ES-I3 (cell line): ENCODE data around the gene DMD.

Experiments used
- H3K36me3 ChIP-seq: 2 replicates; pipeline ENCODE4 v1.6.1; 2013; ENCODE audit warnings: mild to moderate bottlenecking, low read length, control low read depth, moderate library complexity; ENCODE audit not compliant: insufficient read depth
- H3K4me1 ChIP-seq: 2 replicates; pipeline ENCODE4 v1.6.1; 2013; ENCODE audit warnings: mild to moderate bottlenecking, control low read depth, low read length; ENCODE audit not compliant: insufficient read depth
- H3K9ac ChIP-seq: 2 replicates; pipeline ENCODE4 v1.6.1; 2013; ENCODE audit warnings: low read depth, mild to moderate bottlenecking, low read length, moderate library complexity
- H3K9me3 ChIP-seq: 2 replicates; pipeline ENCODE4 v1.6.1; 2013; ENCODE audit warnings: mild to moderate bottlenecking, low read length, moderate library complexity; ENCODE audit not compliant: control insufficient read depth, insufficient read depth

DMD gene

DNA sequence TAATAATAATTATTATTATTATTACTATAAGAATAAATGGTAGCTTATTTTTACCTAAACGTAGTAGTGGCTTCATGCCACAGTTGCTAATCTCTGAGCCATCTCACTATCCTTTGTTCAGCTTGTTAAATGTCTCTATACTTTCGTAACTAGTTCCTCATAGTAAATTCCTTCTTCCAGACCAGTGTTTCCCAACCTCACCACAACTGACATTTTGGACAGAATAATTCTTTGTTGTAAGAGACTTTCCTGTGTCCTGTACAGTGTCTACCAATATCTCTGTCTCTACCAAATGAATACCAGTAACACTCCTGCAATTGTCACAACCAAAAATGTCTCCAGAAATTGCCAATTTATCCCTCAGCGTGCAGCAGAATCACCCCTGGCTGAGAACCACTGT, 1040.9 kb downstream of the DMD start:
- Histone ChIP-seq H3K9ac (no peak overlapping the region), H3K36me3 (no peaks in the 10 kb centered on the region), H3K9me3 (no peaks in the 10 kb centered on the region), H3K4me1 (no peaks in the 10 kb centered on the region)

DNA sequence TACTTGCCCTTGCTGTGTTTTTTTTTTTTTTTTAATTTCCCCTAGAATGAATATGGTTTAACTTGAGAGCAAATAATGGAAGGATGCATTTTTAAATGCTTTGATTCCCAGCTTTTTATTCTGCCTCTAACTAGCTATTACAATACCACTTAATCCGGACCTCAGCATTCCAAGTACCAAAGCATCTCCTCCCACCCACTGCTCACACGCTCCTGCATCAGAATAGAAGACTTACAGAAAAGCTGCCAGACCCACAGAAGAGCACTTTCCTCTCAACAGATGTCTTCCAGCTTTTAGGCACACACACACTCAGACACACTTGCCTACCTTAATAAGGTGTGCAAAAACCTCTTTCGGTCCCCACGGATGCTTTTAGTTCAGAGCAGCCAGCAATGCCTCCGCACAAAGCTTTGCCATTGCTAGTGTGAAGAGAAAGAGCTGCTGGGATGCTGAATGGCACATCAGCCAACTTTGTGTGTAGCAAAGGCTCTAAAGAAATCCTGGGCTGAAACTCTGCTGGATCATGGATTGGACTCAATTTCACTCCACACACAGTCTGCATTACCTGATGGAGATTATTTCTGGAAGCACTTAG, 1056.2 kb downstream of the DMD start:
- no peak overlapping the region for H3K9ac ChIP-seq
- no peaks in the 10 kb centered on the region for H3K9me3 ChIP-seq
- no peaks in the 10 kb centered on the region for H3K36me3 ChIP-seq
- no peaks in the 10 kb centered on the region for H3K4me1 ChIP-seq

DNA sequence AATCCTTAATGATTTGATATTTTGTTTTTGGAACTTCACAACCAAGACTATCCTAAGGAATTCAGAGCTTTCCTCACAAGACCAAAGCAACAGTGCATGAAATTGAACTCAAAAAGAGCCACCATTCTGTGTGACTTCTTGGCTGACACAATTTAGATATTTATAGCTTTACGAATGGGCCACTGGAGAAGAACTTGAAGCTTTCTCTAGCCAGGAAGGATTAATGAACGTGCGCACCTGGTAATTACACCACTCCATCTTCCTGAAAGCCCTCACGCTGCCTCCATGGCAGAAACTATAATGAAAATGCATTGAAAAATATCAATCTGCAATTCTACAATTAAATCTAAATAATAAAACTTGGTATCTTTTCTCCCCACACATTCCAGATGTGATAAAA, 1057.8 kb downstream of the DMD start:
- Histone ChIP-seq H3K36me3 (no peaks in the 10 kb centered on the region), H3K4me1 (no peaks in the 10 kb centered on the region), H3K9ac (no peak overlapping the region), H3K9me3 (no peaks in the 10 kb centered on the region)

DNA sequence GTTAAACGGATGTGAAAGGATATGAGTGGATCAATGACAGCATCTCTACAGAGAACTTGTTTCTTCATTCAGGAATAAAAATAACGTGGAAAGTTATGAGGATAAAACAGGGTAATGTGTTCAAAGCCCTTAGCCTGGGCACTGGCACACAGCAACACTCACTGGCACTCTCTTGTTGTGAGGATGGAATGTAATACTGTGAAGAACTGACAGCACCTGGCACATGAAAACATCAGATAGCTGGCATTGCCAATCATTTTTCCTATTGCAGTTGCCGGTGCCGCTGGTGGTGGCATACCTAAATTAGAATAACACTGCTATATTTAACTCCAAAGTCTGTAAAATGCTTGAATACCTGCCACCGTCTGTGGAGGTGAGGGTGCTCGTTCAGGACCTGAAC, 1061.2 kb downstream of the DMD start:
- no peak overlapping the region for H3K9ac ChIP-seq
- no peaks in the 10 kb centered on the region for H3K4me1 ChIP-seq
- no peaks in the 10 kb centered on the region for H3K9me3 ChIP-seq
- H3K36me3 ChIP-seq, result no peaks in the 10 kb centered on the region

DNA sequence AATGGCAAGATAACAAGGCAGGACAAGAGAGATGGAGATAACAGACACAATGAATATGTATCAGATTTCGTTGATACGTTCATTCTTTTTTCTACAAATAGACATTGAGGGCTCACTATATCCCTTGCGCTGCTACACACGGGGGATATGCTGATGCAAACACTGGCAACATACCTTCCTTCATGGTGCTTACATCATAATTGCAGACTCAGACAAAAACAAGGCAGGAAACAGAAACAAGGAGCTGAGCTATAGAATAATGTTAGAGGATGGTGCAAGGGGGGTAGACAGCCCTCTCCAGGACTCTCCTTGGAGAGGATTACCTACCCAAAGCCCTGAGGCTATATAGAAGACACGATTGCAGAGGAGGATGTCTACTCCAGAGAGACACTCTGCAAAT, 1069.5 kb downstream of the DMD start:
- no peaks in the 10 kb centered on the region for H3K4me1 ChIP-seq
- H3K9ac ChIP-seq, result no peak overlapping the region
- no peaks in the 10 kb centered on the region for H3K9me3 ChIP-seq
- no peaks in the 10 kb centered on the region for H3K36me3 ChIP-seq

DNA sequence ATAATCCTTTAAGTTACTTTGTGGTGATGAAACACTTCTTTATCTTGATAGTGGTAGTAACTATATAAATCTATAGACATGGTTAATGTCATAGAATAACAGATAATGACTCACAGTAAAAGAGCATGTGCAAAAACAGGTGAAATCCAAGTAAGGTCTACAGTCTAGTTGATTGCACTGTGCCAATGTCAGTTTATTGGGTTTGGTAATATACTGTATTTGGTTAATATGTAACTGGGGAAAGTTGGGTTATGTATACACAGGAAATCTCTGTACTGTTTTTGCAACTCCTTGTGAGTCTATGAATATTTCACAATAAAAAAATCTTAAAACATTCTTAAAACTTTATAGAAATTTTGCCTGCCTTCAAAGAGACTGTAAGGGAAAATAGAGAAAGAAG, 1071.9 kb downstream of the DMD start:
- no peak overlapping the region for H3K9ac ChIP-seq
- no peaks in the 10 kb centered on the region for H3K9me3 ChIP-seq
- H3K36me3 ChIP-seq, result no peaks in the 10 kb centered on the region

DNA sequence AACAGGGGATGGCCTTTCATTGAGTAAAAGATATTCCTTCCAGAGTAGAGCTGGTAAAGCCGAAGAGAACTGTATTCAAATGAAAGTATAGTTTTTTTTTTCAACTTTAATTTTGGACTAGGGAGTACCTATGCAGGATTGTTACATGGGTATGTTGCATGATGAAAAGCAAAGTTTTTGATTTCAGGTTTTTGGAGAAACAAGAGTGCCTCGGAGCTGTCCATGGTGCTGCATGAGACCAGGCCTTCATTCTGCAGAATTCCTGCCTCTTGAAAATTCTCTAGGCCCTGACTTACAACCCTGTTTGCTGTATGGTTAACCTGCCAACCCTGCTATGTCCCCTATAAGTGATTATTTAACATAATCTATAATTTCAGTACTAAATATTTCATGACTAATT, 1073.8 kb downstream of the DMD start:
- H3K9me3 ChIP-seq, result no peaks in the 10 kb centered on the region
- no peaks in the 10 kb centered on the region for H3K4me1 ChIP-seq
- H3K9ac ChIP-seq, result no peak overlapping the region
- H3K36me3 ChIP-seq, result no peaks in the 10 kb centered on the region

More for the DNA sequence above, 1071.9 kb downstream of the DMD start:
- H3K4me1 ChIP-seq, result no peaks in the 10 kb centered on the region

DNA sequence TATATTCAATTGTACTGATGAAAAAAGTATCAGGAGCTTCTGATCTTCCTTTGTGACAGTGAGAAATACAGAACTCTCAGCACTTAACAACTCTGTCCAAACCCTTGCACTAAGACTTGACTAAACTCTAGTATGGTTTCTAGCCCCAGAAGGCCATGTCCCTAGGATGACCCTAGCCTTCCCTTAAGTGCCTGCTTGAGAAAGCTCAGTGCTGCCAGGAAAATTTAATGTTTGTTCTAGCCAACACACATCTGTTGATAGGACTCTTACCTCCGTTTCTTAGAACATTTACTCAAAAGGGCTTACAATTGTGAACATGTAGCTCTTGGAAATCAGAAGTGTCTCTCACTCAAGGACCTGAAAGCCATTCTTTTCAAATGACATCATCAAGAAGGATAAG, 1084.4 kb downstream of the DMD start:
- H3K9ac ChIP-seq, result no peak overlapping the region
- no peaks in the 10 kb centered on the region for H3K36me3 ChIP-seq
- H3K9me3 ChIP-seq, result no peaks in the 10 kb centered on the region
- H3K4me1 ChIP-seq, result 0 out of 2 replicates have a peak, but pooled peaks cover 4% of the 10 kb centered on the region

DNA sequence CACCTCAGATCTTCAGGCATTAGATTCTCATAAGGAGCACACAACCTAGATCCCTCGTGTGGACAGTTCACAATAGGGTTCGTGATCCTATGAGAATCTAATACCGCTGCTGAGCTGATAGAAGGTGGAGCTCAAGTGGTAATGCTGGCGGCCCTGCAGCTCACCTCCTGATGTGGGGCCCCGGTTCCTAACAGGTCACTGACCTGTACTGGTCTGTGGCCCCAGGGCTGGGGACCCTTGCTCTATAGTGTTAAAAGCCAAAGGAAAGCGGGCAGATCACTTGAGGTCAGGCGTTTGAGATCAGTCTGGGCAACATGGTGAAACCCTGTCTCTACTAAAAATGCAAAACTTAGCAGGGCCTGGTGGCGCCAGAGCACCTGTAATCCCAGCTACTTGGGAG, 1092.5 kb downstream of the DMD start:
- Histone ChIP-seq H3K36me3 (no peaks in the 10 kb centered on the region), H3K9ac (no peak overlapping the region), H3K4me1 (no peaks in the 10 kb centered on the region), H3K9me3 (no peaks in the 10 kb centered on the region)

DNA sequence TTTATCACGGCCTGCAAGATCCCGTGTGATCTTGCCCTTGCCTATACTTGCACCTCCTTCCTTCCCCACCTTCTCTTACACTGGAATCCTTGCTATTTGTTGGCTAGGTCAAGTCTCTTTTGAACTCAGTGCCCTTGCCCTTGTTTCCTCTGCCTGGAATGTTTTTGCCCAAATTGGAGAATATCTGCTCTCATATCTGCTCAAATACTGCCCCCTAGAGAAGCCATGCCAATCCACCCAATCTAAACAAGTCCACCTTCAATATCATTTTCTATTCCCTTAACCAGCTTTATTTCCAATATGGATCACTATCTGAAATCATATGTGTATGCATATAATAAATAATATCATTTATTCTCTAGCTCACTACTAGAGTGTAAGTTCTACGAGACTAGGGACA, 1095.3 kb downstream of the DMD start:
- Histone ChIP-seq H3K9me3 (no peaks in the 10 kb centered on the region), H3K36me3 (no peaks in the 10 kb centered on the region), H3K9ac (no peak overlapping the region), H3K4me1 (no peaks in the 10 kb centered on the region)

DNA sequence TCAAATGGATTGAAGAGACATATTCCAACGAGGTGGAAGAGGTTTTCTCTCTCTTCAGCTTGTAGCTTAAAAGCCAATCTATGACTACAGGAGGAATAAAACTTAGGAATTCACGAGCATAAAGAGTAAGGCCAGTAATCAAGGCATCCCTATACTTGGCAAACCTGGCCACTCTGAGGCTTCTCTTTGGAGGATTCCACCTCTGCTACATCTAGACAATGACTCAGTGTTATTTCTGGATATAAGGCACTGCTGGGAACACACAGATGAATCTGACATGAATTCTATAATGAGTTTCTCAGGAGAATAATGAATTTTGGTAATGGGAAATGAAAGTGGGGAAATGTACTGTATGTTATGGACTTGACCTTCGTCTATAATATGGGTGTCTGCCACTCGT, 1123.7 kb downstream of the DMD start:
- no peaks in the 10 kb centered on the region for H3K4me1 ChIP-seq
- H3K9me3 ChIP-seq, result no peaks in the 10 kb centered on the region
- no peak overlapping the region for H3K9ac ChIP-seq
- no peaks in the 10 kb centered on the region for H3K36me3 ChIP-seq

DNA sequence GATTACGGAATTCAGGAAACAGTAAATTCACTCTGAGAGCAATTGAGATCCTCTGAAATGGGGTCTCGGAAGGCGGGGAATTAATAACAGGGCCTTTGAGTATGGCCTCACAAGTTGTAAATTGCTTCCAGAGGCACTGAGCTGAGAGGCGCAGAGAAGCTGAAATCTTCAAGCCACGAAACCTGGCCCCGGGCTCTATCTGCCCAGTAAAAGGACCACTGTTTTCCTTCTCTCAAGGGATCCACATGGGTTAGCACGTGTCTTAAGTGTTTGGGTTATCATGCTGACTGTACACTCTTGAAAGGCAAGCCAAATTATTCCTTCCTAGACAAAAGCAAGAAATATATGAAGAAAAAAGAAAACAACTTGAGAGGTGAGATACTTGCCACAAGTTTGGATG, 1126.6 kb downstream of the DMD start:
- no peaks in the 10 kb centered on the region for H3K36me3 ChIP-seq
- no peaks in the 10 kb centered on the region for H3K9me3 ChIP-seq
- H3K9ac ChIP-seq, result no peak overlapping the region
- no peaks in the 10 kb centered on the region for H3K4me1 ChIP-seq

DNA sequence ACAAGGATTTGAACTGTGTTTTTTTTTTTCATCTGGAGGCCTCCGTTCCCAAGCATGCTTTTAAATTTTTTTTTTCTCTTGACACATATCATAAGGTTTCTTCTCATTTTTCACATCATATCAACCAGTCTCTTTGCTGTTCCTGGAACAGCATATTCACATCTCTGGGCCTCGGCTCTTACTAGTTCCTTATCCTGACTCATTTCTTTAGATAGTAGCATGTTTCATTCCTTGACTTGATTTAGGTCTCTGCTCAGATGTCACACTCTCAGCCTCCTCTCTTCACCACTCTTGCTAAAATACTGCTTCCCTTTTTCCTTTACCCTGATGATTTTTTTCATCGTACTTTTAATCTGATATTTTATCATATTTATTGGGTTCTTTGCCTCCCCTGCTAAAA, 1163.1 kb downstream of the DMD start:
- H3K4me1 ChIP-seq, result no peaks in the 10 kb centered on the region
- H3K9me3 ChIP-seq, result no peaks in the 10 kb centered on the region
- no peaks in the 10 kb centered on the region for H3K36me3 ChIP-seq
- H3K9ac ChIP-seq, result no peak overlapping the region

DNA sequence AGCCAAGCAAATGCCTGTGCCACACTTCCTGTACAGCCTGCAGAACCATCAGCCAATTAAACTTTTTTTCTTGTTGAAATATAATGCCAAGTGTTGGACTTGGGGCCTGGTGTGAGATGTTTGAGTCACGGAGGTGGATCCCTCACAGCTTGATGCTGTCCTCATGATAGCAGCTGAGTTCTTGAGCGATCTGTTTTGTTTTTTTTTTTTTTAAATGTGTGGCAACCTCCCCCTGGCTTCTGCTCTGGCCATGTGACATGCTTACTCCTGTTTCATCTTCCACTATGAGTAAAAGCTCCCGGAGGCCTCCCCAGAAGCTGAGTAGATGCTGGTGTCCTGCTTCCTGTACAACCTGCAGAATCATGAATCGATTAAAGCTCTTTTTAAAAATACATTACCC, 1166.2 kb downstream of the DMD start:
- H3K36me3 ChIP-seq, result no peaks in the 10 kb centered on the region
- no peak overlapping the region for H3K9ac ChIP-seq
- no peaks in the 10 kb centered on the region for H3K4me1 ChIP-seq
- H3K9me3 ChIP-seq, result no peaks in the 10 kb centered on the region

DNA sequence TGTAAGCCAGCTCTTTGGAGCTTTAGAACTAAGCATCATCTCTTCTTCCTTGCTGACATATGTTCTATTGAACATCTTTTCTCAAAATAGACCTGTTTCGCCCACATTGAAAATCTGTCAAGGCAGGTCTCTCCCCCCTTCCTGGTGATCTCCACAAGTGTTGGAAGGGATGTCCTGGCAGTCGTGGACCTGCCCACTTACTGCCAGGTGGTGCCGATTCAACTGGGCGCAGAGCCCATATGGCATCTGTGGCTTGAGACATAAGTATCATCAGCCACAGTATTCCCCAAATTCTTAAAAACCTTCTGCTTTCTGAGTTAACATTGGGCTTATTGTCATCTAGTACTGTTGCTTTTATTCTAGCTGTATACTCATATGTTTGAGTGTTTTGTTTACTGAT, 1170.2 kb downstream of the DMD start:
- no peaks in the 10 kb centered on the region for H3K9me3 ChIP-seq
- H3K9ac ChIP-seq, result no peak overlapping the region
- H3K4me1 ChIP-seq, result no peaks in the 10 kb centered on the region
- no peaks in the 10 kb centered on the region for H3K36me3 ChIP-seq

DNA sequence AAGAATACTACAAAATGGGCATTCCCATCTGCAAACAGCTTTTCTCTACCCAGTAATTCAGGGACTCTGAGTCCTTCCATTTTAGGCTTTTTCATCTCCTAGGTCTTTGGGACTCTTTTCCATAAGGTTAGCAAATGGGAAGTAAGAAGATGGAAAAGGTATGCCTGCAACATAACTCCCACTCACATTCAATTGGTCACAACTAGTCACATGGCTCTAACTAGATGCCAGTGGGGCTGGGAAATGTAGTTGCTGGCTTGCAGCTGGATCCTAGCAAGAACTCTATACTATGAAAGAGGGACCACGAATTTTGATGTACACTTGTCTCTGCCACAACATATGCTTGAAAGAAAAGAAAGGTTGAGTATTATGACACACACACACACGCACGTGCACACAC, 1184.6 kb downstream of the DMD start:
- Histone ChIP-seq H3K36me3 (no peaks in the 10 kb centered on the region), H3K4me1 (no peaks in the 10 kb centered on the region), H3K9me3 (no peaks in the 10 kb centered on the region), H3K9ac (no peak overlapping the region)
